Progenitor cell of endocrine pancreas (in vitro differentiated cells): ENCODE measurements around the gene KLHL18. TPM values are rescaled to one million over a fixed set of nuclear protein-coding genes. Genes with fewer than 3 reads are reported as not detected.
A peak's percentile ranks its signal among the peaks of the same experiment; 100 is the strongest.
"Not testable (repeated sequence)": the region's sequence is repeated elsewhere in the genome, so short reads cannot be mapped to it uniquely, and the experiment has no call there.

Experiments used
- DNase-seq: peaks from one replicate; pipeline ENCODE4 v3.0.0; 2021; ENCODE audit warnings: low spot score; ENCODE audit not compliant: unreplicated experiment
- H3K27ac Mint-ChIP-seq: 2 replicates; pipeline ENCODE4 v1.8.0; 2021; ENCODE audit warnings: mild to moderate bottlenecking, moderate library complexity, mixed read lengths
- H3K27me3 Mint-ChIP-seq: 2 replicates; pipeline ENCODE4 v1.8.0; 2021; ENCODE audit warnings: mixed read lengths
- H3K36me3 Mint-ChIP-seq: 2 replicates; pipeline ENCODE4 v1.8.0; 2022; ENCODE audit warnings: mixed read lengths; ENCODE audit not compliant: insufficient read depth
- H3K4me1 Mint-ChIP-seq: 2 replicates; pipeline ENCODE4 v1.8.0; 2021; ENCODE audit warnings: low read depth, mixed read lengths
- H3K4me3 Mint-ChIP-seq: 2 replicates; pipeline ENCODE4 v1.8.0; 2021; ENCODE audit warnings: low read depth, mild to moderate bottlenecking, moderate library complexity, mixed read lengths
- H3K9me3 Mint-ChIP-seq: 2 replicates; pipeline ENCODE4 v1.8.0; 2021; ENCODE audit warnings: low read depth, mixed read lengths
- total RNA-seq: library from RNA; stranded (reverse); gene quantifications from 2 replicates; pipeline ENCODE4 v1.2.1, GENCODE V29; 2021
- TF ChIP-seq, protein P1 (sequence below): fragments of 200-600 bp; sonication (generic); IDR thresholded peaks from one replicate; pipeline ENCODE4 v1.5.0; 2021; ENCODE audit warnings: antibody characterized with exemption, mild to moderate bottlenecking; ENCODE audit not compliant: unreplicated experiment

Gene KLHL18
- total RNA-seq, 1 donor from 2014 or later = 33.6 TPM

DNA sequence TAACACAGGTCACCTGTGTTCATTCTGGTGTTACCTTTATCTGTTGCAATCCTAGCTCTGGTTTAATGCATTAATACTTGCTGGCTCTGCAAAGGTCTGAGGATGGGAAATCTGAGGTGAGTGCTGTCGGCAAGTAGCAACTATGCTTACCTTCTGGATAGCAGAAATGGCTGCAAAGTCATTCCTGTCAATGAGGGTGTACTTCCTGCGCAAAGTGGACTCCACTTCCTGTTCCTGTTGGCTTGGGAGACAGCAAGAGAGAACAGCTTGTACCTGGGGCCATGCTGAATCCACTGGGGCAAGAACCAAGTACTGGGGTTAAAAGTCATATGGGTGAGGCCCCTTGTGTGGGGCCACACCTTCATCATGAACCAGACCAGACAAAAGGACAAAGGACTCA is 37.5 kb upstream of the KLHL18 start:
- Mint-ChIP-seq H3K9me3 (no peaks in the 10 kb centered on the region), H3K27me3 (no peaks in the 10 kb centered on the region), H3K4me3 (no peak overlapping the region), H3K36me3 (no peaks in the 10 kb centered on the region), H3K4me1 (no peaks in the 10 kb centered on the region), H3K27ac (no peak overlapping the region)
- no peak for DNase-seq
- TF ChIP-seq, protein P1, sequence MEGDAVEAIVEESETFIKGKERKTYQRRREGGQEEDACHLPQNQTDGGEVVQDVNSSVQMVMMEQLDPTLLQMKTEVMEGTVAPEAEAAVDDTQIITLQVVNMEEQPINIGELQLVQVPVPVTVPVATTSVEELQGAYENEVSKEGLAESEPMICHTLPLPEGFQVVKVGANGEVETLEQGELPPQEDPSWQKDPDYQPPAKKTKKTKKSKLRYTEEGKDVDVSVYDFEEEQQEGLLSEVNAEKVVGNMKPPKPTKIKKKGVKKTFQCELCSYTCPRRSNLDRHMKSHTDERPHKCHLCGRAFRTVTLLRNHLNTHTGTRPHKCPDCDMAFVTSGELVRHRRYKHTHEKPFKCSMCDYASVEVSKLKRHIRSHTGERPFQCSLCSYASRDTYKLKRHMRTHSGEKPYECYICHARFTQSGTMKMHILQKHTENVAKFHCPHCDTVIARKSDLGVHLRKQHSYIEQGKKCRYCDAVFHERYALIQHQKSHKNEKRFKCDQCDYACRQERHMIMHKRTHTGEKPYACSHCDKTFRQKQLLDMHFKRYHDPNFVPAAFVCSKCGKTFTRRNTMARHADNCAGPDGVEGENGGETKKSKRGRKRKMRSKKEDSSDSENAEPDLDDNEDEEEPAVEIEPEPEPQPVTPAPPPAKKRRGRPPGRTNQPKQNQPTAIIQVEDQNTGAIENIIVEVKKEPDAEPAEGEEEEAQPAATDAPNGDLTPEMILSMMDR = no peak

DNA sequence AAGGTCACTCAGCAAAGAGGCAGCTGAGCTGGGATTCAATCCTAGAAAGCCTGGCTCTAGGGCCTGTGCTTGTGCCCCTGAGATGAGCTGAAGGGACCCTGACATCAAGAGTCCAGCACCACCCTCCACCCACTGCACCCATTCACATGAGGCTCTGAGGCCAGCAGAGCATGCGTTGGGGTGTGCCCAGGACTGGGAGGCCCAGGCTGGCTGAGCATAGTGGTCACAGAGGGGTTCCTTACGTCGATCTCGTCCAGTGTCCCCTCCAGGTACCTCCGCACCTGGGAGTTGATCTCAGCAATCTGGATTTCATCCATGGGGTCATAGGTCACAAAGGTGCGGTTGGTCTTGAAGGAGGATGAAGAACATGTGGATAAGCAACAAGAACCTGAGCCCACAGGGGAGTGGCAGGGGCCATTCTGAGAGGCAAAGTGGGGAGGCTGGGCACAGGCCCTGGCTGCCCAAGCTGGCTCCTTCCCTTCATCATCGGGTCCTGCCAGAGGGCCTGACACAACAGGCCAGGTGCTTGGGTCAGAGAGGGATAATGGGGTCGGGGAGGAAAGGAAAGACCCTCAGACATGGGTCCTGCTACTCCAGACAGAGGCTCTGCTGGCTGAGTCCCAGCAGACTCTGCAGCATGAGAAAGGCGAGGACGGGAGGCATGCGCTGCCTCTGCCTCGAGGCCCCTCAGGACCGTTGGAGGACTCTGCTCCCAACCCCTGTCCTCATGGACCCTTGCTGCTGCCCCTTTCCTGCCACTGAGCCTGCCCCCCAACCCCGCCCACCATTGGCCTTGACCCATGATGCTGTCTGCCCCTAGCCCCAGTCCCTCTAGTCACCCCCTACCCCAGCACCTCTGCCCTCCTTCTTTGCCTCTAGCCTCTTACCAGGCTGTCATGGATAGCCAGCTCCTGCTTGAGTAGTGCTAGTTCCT is 35.3 kb upstream of the KLHL18 start:
- no peak overlapping the region for H3K4me3 Mint-ChIP-seq
- H3K36me3 Mint-ChIP-seq = no peaks in the 10 kb centered on the region
- H3K27me3 Mint-ChIP-seq = no peaks in the 10 kb centered on the region
- no peaks in the 10 kb centered on the region for H3K4me1 Mint-ChIP-seq
- DNase-seq = no peak
- H3K27ac Mint-ChIP-seq = no peak overlapping the region
- TF ChIP-seq, protein P1 = no peak
- no peaks in the 10 kb centered on the region for H3K9me3 Mint-ChIP-seq

DNA sequence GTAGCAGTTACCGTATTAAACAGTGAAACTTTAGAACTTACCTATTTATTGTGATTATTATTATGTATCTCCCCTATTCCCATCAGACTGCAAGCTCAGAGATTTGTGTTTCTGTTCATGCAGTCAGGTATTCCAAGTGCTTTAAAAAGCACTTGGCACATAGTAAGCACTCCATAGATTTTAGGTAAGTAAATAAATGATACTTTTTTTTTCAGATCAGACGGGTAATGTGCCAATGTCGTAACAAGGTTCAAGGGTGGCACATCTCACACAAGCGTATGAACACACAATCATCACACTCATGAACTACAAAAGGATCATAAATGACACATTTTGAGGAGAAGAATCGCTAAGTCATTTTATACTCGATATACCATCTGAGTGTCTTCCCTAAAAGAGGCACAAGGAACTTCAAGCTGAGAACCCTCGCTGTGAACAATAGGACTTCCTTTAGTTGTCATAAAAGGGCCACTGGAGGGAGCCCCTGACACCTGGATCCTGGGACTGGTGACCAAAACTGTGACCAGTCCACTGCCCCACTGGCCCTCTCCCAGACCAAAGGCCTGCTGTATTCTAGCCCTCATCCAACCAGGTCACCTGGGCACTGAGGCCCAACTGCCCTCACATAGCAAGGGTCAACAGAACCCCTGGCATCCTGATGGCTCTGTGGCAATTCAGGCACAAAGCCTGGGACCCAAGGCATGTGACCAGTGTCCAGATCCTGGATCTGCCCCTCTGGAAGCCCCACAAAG is 32.3 kb upstream of the KLHL18 start:
- Mint-ChIP-seq H3K36me3 (no peaks in the 10 kb centered on the region), H3K27me3 (no peaks in the 10 kb centered on the region), H3K4me3 (no peak overlapping the region), H3K9me3 (no peaks in the 10 kb centered on the region), H3K27ac (no peak overlapping the region), H3K4me1 (no peaks in the 10 kb centered on the region)
- DNase-seq = no peak
- TF ChIP-seq, protein P1 = peak; percentile 53

DNA sequence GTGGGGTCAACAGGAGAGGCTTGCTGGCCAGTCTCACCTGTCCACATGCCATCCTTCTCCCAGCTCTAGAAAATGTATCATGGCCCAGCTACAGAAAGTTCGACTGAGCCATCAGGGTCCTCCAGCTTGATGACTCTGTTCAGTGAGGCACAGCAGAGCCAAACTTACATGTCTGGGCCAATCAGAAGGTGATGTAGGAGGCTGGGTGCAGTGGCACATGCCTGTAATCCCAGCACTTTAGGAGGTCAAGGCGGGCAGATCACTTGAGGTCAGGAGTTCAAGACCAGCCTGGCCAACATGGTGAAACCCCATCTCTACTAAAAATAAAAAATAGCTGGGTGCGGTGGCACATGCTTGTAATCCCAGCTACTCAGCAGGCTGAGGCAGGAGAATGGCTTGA is 31.7 kb upstream of the KLHL18 start:
- H3K4me1 Mint-ChIP-seq, H3K27ac Mint-ChIP-seq, H3K4me3 Mint-ChIP-seq, H3K9me3 Mint-ChIP-seq, DNase-seq, H3K36me3 Mint-ChIP-seq, H3K27me3 Mint-ChIP-seq: not testable (repeated sequence)

DNA sequence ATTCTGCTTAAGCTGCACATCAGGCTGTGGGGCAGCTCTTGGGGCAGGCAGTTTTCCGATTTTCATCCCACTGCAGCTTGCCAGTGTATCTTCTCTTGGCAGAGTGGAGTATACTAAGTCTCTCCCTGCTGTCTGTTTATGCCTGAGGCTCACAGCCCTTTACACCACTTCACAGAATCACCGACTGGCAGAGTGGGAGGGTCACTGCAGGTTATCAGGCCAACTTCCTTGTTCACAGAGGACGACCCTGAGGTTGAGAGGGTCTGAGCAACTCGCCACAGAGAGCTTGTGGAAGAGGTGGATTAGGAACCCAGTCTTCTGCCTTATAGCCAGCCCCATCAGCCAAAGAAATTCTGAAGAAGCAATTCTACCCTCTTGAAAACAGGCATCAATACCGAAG is 31.1 kb upstream of the KLHL18 start:
- no peaks in the 10 kb centered on the region for H3K36me3 Mint-ChIP-seq
- no peak for DNase-seq
- no peaks in the 10 kb centered on the region for H3K27me3 Mint-ChIP-seq
- TF ChIP-seq, protein P1 = no peak
- no peaks in the 10 kb centered on the region for H3K9me3 Mint-ChIP-seq
- no peak overlapping the region for H3K27ac Mint-ChIP-seq
- H3K4me3 Mint-ChIP-seq = no peak overlapping the region
- H3K4me1 Mint-ChIP-seq = no peaks in the 10 kb centered on the region

DNA sequence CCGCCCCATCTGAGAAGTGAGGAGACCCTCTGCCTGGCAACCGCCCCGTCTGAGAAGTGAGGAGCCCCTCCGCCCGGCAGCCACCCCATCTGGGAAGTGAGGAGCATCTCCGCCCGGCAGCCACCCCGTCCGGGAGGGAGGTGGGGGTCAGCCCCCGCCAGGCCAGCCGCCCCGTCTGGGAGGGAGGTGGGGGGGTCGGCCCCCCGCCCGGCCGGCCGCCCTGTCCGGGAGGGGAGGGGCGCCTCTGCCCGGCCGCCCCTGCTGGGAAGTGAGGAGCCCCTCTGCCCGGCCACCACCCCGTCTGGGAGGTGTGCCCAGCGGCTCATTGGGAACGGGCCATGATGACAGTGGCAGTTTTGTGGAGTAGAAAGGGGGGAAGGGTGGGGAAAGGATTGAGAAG is 26.4 kb upstream of the KLHL18 start:
- not testable (repeated sequence) for H3K36me3 Mint-ChIP-seq, DNase-seq, H3K4me3 Mint-ChIP-seq, H3K9me3 Mint-ChIP-seq, H3K27ac Mint-ChIP-seq, H3K27me3 Mint-ChIP-seq, H3K4me1 Mint-ChIP-seq
